Stimulated activated CD8-positive, alpha-beta memory T cell treated with anti-CD3 and anti-CD28 coated beads, Interleukin-12 subunit alpha, Interleukin-12 subunit beta, amount 100 ng/mL, for 24 hours (primary cell): ENCODE measurements around the gene PSTPIP1.
"Not testable (repeated sequence)": the region's sequence is repeated elsewhere in the genome, so short reads cannot be mapped to it uniquely, and the experiment has no call there.

Experiments used
- DNase-seq: peaks from one replicate; pipeline ENCODE4 v3.0.0-alpha.2; 2020; ENCODE audit errors: extremely low read depth

The PSTPIP1 gene

DNA sequence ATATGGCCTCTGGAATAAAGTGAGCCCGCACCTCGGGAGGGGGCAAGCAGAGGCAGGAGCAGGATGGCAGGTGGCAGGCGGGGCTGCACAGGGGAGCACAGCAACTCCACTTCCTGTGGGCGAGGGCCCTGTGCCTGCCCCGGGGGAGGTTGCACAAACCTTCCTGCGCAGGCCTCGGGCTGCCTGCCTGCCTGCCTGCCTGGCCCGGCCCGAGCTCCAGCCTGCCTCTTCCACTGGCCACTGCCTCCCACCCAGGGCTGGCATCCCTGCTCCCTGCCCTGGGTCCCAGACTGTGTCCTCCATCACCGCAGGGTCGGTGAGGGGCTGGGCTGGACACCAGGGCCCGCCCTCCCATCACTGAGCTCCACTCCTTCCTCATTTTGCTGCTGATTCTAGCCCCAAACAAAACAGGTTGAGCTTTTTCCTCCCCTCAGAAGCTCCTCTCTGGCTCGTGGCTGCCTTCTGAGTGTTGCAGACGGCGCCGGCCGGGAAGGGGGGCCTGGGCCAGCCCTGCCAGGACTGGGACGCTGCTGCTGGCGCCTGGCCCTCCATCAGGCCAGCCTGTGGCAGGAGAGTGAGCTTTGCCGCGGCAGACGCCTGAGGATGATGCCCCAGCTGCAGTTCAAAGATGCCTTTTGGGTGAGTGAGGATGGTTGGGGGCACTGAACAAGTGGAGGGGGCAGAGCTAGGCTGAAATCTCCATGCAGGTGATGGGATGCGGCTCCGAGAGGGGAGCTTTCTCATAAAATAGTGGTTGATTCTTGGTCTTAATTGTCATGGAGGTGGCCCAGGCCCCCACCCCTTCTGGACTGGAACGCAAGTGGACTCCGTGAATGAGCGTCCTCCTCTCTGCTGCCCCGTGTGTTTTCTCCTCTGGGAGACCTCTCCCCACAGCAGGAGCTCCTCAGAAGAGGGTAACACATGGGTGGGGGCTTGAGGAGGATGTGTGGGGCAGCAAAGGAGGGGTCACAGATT, at the start of gene PSTPIP1:
TSS of gene PSTPIP1 (plus strand) at position 156 of the 975 bp plus-strand sequence. CDS start at position 604, 448 bp downstream.
- no peak for DNase-seq

DNA sequence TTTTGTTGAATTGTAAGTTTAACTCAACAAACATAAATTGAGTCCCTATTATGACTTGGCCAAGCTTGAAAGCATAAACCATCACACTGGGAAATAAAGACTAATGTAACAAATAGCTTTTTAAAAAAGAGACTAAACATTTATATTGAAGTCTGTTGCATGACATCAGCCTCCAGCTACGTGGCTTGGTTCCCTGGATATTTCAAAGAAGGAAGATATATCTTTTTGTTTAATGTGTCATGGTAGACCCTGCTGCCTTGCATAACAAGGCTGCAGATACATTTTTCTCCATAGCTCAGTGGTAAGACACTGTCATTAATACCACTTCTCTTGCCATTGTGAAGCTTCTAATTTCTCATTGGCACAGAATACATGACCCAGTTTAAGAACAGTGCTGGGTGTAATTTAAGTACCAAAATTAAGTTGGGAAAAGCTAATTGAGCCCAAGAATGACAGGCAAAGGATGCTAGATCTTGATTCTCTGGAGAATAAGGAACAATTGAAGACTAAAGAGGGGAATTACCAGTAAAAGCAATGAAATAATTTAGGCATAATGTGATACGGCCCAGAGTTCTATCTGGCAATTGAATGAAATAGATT, 49.3 kb upstream of the PSTPIP1 start:
- no peak for DNase-seq

DNA sequence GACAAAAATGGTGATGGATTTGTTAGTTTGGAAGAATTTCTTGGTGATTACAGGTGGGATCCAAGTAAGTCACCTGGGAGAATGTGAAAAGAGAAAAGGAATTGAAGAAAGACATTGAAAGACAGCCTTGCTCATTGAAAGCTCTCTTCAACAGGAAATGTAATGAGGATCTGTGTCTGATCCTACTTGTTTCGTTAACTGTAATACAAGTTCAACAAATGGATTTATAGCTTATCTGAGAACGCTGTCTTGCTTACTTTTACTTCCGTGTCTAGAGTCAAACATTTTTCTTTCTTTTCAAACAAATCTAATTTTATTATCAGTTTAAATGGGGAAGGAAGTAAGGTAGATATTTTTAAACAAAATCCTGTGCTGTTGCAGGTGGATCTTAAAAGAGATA, 47.5 kb upstream of the PSTPIP1 start:
- DNase-seq = no peak

DNA sequence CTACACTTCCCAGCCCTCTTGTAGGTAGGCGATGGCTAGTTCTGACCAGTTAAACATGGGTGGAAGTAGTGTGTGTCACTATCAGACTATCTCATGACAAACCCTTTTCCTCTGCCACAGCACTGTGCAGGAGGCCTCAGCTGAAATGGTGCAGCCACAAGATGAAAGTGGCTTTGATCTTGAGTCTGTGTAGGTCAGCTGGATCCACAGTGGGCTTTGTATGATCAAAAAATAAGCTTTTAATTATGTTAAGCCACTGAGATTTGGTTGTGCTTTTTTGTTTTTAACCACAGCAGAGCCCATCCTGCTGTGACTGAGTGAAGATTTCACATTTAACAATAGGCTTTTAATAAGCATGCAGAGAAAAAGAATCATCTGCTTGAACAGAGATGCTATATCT, 43.7 kb upstream of the PSTPIP1 start:
- DNase-seq = no peak

DNA sequence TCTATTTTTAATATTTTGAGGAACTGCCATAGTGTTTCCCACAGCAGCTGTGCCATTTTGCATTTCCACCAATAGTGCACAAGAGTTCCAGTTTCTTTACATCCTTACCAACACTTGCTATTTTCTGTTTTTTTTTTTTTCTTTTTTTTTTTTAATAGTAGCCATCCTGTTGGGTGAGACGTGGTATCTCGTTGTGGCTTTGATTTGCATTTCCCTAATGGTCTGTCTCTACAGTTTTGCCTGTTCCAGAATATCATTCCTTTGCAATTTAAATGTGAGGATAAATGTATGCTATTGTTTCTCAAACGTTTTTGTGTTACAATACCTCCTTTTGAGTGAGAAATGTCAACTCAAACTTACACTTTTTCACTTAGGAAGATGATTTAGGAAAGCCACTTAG, 41.0 kb upstream of the PSTPIP1 start:
- no peak for DNase-seq

DNA sequence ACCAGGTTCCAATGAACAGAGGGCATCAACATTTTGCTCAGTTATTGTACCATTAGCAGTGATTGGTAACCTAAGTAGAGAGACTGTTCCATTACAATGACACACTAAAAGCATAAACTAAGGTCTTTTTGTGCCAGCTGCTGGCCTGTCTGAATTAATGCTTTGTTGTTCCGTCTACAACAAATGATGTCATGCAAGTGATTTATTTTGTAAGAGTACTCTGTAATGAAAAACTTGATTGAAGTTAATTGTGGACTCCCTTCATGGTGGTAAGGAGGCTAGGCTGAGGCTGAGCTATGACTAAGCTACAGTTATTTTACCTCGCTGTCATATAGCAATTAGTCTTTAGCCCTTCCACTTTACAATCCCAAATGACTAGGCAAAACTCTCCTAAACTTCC, 40.2 kb upstream of the PSTPIP1 start:
- no peak for DNase-seq

DNA sequence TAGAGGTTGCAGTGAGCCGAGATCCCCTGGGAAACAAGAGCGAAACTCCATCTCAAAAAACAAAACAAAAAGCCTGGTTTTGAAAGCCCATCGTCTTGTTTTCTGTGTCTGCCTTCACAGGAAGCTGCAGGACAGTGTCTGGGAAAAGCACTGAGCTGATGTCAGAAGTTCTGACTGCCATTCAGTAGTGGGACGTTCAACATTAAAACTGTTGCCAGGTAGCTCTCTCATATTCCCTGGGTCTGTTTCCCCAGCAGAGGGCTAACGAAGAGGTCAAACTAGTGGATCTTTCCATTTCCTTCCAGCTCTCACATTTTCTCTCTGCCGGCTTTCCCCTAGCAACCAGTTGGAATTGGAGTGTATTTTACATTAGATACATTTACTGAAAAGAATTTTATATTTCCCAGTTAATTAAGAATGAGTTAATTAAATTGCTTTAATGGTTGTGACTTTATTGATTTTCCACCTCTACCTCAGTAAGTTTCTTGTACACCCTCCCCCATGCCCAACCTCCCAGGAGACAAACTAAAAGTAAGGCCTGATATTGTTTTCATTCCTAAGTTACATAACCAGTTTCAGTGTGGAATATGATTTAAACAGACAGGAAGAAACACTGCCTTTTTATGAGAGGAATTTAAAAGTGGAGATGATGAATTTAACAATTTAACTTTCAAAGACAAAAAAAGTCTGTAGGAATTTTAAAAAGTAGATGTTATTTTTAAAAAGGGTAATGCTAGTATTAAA, 33.5 kb upstream of the PSTPIP1 start:
- DNase-seq = no peak

DNA sequence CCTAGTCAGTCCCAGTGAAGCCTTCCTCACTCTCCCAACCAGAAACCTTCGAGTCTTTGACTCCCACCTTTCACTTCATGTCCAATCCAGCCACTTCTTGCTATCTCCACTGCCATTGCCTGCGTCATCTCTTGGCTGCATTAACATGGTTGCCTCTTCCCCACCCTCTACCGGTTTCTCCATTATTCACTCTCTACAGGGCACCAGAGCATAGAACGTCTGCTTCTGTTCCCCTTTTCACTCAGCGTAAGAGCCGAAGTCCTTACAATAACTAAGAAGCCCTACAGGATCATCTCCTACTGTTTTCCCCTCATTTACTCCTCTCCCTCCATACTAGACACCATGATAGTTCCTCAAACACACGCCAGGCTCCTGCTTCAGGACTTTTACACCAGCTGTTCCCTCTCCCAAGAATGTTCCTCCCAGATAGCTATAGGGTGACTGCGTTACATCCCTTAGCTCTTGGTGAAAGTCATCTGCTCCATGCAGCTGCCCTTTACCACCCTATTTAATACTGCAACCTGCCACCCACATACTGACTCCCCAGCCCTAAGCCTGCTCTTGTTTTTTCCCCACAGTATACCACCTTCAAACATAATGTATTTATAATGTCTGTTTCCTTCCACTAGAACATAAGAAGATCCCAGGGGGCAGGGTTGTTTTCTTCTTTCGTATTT, 32.5 kb upstream of the PSTPIP1 start:
- no peak for DNase-seq

DNA sequence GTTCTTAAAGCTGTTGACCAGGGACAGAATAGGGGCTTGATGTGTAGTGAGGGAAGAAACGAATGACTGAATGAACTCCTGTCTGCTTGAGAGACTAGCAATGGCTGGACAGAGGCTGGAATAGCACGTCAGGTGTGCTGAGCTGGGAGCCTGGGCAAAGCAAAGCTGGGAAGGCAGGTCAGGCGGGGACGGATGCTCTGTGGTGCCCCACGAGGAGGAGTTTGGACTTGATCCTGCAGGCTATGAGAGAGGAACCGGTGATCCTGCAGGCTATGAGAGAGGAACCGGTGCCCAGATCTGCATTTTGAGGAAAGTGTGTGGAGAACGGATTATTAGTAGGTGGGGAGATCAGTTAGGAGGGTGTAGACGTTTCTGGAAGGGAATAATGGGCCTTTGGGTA, 31.3 kb upstream of the PSTPIP1 start:
- DNase-seq = no peak

DNA sequence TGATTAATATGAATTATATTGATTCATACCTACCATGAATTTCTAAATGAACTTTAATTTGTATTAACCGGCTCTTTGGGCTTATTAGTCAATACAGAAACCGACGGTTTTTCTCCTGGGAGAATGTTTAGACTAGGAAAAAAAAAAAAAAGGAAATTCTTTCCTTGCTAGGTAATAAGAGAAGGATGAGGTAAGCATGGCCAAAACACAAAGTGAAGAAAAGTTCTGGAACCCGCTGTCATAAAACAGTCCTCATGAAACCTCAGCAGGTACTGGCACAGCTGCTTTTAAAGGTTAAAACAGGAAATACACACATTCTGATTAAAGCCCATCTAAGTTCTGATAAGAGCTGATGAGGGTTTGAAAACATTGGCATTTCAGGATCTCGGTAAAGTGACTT, 30.8 kb upstream of the PSTPIP1 start:
- no peak for DNase-seq

DNA sequence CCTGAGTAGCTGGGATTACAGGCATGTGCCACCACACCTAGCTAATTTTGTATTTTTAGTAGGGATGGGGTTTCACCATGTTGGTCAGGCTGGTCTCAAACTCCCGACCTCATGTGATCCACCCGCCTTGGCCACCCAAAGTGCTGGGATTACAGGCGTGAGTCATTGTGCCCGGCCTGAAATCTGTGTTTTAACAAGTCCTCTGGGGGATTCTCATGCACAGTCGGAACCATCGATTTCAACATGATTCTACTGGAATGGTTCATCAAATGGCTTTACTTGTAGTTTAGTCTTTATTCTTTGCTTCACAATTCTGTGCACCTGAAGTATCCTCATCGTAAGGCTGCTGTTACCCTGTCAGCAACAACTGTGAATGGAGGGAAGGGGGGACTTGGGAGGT, 28.9 kb upstream of the PSTPIP1 start:
- not testable (repeated sequence) for DNase-seq

DNA sequence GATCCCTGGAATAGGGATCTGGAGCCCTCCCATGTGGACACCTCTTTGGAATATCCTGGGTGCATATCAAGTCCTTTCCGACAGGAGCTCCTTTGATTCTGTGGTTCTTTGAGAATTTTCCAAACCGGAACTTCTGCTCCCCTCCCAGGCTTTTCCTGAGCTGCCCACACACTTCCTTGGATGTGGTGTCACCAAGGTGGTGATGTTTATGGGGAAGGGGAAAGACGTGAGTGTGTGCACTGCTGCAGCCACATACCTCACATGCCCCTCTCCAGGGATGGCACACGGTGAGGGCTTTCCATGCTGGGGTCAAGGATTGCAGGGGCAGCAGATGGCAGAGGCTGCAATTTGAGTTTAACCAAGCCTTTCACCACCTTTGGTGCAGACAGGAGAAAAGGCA, 27.9 kb upstream of the PSTPIP1 start:
- no peak for DNase-seq

DNA sequence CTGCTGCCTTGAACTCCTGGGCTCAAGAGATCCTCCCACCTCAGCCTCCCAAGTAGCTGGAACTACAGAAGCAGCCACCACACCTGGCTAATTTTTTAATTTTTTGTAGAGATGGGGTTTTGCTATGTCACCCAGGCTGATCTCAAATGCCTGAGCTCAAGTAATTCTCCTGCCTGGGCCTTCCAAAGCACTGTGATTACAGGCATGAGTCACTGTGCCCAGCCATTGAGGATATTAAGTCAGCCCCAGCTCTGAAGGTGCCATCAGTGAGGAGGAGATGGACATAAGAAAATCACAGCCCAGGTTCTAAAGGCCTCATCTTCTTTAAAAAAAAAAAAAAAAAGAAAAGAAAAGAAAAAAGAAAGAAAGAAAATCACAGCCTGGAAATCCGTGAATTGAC, 26.6 kb upstream of the PSTPIP1 start:
- DNase-seq = no peak

DNA sequence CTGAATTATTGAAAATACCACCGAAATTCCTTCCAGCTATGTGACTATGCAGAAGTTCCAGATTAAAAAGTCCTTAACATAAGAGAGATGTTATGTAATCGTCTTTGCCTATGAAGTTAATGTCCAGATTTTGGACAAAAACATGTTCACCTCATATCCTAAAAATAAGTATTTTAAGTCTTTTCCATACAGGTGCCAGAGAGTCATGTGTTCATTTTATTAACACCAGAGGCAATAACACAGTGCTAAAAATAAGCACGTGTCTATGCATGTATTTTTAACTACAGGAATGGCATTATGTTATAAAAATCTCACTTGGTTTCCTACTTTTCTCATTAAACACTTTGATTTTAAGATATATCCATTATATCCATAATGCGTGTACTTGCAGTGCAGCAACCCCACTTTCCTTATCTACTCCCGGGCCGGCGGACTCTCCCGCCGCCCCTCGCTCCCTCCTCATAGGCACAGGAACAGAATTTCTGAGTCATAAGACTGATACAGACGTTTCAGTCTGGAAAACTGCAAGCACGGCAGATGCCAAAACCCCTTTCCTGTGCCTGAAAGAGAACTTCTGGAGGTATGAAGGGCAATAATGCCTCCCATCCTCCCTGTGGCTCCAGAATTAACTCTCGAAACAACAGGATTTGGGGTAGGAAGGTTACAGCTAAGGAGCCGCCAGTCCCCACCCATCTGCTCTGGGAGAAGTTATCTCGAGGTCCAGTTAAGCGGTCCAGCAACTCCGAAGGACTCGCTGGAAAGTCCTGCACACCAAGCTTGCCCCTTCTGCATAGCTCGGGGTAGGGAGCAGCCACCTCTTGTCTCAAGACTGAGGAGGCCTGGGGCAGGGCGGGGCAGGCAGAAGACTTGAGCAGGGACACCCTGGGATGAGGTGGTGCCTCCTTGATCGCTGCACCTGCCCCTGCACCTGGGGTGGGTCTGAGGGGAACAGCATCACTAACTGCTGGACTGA, 22.3 kb upstream of the PSTPIP1 start:
- DNase-seq = no peak

DNA sequence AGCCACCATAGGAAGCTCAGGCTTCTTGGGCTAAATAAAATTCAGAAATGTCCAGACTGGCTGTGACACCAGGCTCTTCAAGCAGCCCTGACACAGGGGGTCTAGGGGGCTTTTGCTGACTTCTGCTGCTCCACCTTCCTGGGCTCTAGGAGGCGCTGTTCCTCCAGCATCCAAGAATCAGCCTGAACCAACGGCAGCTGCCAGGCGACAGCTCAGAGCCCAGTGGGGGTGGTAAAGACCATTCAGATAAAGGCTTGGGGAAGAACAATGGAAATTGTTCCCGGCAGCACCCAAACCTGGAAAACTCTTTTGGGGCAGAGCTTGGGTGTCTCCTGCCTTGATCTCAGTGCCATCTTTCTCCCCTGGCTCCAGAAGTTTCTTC, 21.6 kb upstream of the PSTPIP1 start:
- DNase-seq = no peak

DNA sequence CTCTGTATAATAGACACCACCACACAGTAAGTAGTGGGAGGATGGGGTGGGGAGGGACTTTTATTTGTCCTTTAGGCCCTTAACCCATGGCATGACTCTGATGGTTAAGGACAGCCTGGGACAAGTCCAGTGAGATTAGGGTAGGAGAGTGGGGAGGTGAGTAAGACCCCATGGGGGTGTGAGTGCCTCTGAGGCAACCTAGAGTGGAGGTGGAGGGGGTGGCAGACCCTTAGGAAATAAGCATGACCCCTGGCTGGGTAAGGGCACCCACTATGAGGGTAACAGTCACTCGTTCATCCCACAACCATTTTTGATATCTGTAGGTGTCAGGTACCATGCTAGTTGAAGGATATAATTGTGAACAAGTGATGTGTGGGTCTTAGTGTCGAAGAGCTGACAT, 21.0 kb upstream of the PSTPIP1 start:
- DNase-seq = no peak

DNA sequence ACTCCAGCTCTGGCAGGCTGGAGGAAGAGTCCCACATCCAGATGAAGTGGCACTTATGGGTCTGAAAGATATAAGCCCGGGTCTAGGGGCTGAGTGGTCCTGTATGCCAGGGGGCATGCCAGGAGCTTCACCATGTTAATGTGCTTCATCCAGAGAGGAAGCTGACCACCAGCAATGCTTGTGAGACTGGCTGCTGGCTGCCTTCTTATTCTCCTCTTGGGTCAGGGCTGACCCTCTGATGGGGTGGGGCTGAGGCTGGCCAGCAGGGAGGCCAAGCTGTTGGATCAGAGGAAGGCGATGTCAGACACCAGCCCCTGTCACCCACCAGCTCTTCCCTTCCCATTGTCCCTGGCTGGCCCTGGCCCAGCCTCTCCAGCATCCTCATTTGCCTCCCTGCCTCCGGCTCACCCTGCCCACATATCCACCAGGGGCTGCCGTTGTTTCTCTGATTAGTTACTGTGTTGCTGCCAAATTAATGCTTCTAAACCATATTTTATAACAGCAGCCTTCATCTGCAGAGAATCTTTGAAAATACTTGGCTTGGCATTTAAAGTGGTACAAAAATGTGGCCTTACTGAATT, 20.4 kb upstream of the PSTPIP1 start:
- no peak for DNase-seq

DNA sequence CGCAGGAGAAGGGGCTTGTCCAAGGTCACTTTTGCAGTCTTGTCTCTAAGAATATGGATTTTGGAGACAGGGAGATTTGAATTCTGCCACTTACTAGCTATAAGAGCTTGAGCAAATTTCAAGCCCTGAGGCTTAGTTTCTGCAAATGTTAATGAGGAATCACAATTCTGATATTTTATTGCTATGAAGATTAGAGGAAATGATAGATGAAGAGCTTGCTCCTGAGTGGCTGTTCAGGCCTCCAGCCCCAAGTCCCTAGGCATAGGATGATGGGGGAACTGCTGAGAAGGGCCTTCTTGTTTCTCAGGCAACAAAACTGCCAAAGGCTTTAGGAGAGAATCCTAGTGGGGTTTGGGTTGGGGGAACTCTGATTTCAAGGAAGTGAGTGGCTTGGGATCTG, 18.8 kb upstream of the PSTPIP1 start:
- no peak for DNase-seq

DNA sequence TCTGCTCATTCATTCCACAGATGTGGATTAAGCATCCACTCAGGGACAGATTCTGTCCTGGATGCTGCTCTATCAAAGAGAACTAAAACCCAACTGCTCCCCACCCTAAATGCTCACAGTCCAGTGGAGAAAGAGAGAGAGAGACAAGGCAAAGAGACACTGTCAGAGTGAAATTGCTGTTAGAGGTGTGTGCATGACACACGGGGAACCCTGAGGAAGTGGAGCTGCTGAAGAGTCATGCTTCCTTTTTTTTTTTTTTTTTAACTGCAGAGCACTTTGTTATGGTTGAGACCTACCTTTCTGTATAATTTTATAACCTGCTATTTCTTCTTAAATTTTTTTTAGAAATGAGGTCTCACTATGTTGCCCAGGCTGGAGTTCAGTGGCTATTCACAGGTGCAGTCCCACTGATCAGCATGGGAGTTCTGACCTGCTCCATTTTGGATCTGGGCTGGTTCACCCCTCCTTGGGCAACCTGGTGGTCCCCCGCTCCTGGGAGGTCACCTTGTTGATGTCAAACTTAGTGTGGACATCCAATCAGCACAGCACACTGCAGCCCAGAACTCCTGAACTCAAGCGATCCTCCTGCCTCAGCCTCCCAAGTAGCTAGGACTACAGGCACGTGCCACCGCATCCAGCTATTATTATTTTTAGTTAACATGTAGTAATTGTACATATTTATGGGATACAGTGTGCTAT, 18.2 kb upstream of the PSTPIP1 start:
- DNase-seq = no peak
